ENCODE results near the gene NUP42.

DNA sequence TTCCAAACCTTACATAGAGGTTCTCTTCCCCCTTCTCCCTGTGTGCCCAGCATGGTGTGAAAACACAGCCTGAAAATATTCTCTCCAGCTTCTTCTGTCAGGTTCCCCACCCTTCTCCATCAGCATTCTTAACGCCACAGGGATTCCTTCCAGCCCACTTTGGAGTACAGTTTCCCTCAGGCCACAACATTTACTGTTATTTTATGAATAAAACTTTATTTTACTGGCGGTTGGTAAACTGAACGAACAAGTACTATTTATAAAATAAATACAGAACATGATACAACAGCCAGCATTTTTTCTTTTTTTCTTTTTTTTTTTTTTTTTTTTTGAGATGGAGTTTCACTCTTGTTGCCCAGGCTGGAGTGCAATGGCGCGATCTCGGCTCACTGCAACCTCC is 33.1 kb downstream of the NUP42 start:
- TF ChIP-seq CTCF (IDR thresholded peaks at IDR 0.05) (no peak), POLR2A (IDR thresholded peaks at IDR 0.05; ENCODE audit: low read depth) (no peak), EP300 (IDR thresholded peaks at IDR 0.05) (no peak)

Data from esophagus muscularis mucosa (tissue), 4 donors.